GM12878 (cell line): Measurements from ENCODE around the gene LUZP2.

Experiments used
- POLR2A ChIP-seq: IDR thresholded peaks from 2 replicates; pipeline ENCODE4 v1.6.1; 2011; ENCODE audit warnings: low read depth, mild to moderate bottlenecking, low read length
- REST ChIP-seq: IDR thresholded peaks from 2 replicates; pipeline ENCODE4 v1.6.1; 2012; ENCODE audit warnings: mild to moderate bottlenecking, low read depth, low read length
- TF ChIP-seq, protein P1 (sequence below), 3 experiments: IDR thresholded peaks in 2 of 3; conservative IDR thresholded peaks in 1 of 3; 2 replicates each; pipeline ENCODE4 v1.5.1; 2011; ENCODE audit warnings: low read depth in 3 of 3, low read length in 3 of 3, mild to moderate bottlenecking in 3 of 3, control low read depth in 2 of 3, moderate library complexity in 2 of 3, inconsistent platforms in 1 of 3, mixed read lengths in 1 of 3; ENCODE audit not compliant: control insufficient read depth in 2 of 3, insufficient read depth in 1 of 3; ENCODE audit errors: extremely low read depth in 1 of 3

GRCh38 chr11:24642648-24643047 lies 145.8 kb downstream of the LUZP2 start:
- TF ChIP-seq POLR2A: no peak
- TF ChIP-seq REST: no peak
- TF ChIP-seq, protein P1, sequence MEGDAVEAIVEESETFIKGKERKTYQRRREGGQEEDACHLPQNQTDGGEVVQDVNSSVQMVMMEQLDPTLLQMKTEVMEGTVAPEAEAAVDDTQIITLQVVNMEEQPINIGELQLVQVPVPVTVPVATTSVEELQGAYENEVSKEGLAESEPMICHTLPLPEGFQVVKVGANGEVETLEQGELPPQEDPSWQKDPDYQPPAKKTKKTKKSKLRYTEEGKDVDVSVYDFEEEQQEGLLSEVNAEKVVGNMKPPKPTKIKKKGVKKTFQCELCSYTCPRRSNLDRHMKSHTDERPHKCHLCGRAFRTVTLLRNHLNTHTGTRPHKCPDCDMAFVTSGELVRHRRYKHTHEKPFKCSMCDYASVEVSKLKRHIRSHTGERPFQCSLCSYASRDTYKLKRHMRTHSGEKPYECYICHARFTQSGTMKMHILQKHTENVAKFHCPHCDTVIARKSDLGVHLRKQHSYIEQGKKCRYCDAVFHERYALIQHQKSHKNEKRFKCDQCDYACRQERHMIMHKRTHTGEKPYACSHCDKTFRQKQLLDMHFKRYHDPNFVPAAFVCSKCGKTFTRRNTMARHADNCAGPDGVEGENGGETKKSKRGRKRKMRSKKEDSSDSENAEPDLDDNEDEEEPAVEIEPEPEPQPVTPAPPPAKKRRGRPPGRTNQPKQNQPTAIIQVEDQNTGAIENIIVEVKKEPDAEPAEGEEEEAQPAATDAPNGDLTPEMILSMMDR (IDR thresholded peaks at IDR 0.05 in 2 of 3, conservative IDR thresholded peaks at IDR 0.05 in 1 of 3; ENCODE audit: control insufficient read depth in 2 of 3, extremely low read depth in 1 of 3, insufficient read depth in 1 of 3, low read depth in 3 of 3, low read length in 3 of 3): no peak
